H1 (cell line): ENCODE results near the gene EBPL.

ENCODE experiments used
- ATF2 ChIP-seq: IDR thresholded peaks from 2 replicates; pipeline ENCODE4 v1.6.1; 2012; ENCODE audit warnings: low read length, inconsistent platforms
- ATF3 ChIP-seq: IDR thresholded peaks from 2 replicates; pipeline ENCODE4 v1.6.1; 2011; ENCODE audit warnings: low read depth, mild to moderate bottlenecking, low read length; ENCODE audit not compliant: insufficient read depth
- BACH1 ChIP-seq: IDR thresholded peaks from 2 replicates; pipeline ENCODE4 v1.6.1; 2012; ENCODE audit warnings: low read length, improper control_type of control experiment
- CHD2 ChIP-seq: IDR thresholded peaks from 2 replicates; pipeline ENCODE4 v1.6.1; 2012; ENCODE audit warnings: low read length, improper control_type of control experiment
- CREB1 ChIP-seq: IDR thresholded peaks from 2 replicates; pipeline ENCODE4 v1.6.1; 2012; ENCODE audit warnings: inconsistent platforms
- EP300 ChIP-seq, 2 experiments: IDR thresholded peaks; 1 replicate in 1 of 2; 2 replicates in 1 of 2; pipeline ENCODE4 v1.6.1; 2011 to 2012; ENCODE audit warnings: low read depth in 2 of 2, low read length in 2 of 2, mild to moderate bottlenecking in 2 of 2, borderline replicate concordance in 1 of 2, inconsistent platforms in 1 of 2, moderate library complexity in 1 of 2
- EZH2 ChIP-seq: fragments of 200-600 bp; sonication (generic); IDR thresholded peaks from 2 replicates; pipeline ENCODE4 v1.7.1; 2012; ENCODE audit warnings: low read depth, mild to moderate bottlenecking, moderate library complexity, low read length, inconsistent platforms; ENCODE audit not compliant: severe bottlenecking
- JUND ChIP-seq: IDR thresholded peaks from 2 replicates; pipeline ENCODE4 v1.6.1; 2011; ENCODE audit warnings: mild to moderate bottlenecking, improper control_type of control experiment, low read length
- POLR2AphosphoS5 ChIP-seq: IDR thresholded peaks from 2 replicates; pipeline ENCODE4 v1.6.1; 2011; ENCODE audit warnings: low read depth, low read length
- POU5F1 ChIP-seq: IDR thresholded peaks from 2 replicates; pipeline ENCODE4 v1.6.1; 2011; ENCODE audit warnings: low read depth, mild to moderate bottlenecking, low read length, moderate library complexity
- SIN3A ChIP-seq, 2 experiments: IDR thresholded peaks in 1 of 2; conservative IDR thresholded peaks in 1 of 2; 2 replicates each; pipeline ENCODE4 v1.6.1; 2011 to 2012; ENCODE audit warnings: low read length in 2 of 2, improper control_type of control experiment in 1 of 2, low read depth in 1 of 2, mild to moderate bottlenecking in 1 of 2
- SP1 ChIP-seq: IDR thresholded peaks from 2 replicates; pipeline ENCODE4 v1.6.1; 2011; ENCODE audit warnings: low read depth, low read length
- TF ChIP-seq, protein P1 (sequence below), 3 experiments: IDR thresholded peaks; 1 replicate in 2 of 3; 2 replicates in 1 of 3; pipeline versions ENCODE4 v1.5.1 to v1.6.1; 2011; ENCODE audit warnings: low read length in 3 of 3, mild to moderate bottlenecking in 3 of 3, inconsistent platforms in 2 of 3, low read depth in 1 of 3, moderate library complexity in 1 of 3; ENCODE audit not compliant: insufficient read depth in 1 of 3; ENCODE audit errors: control extremely low read depth in 1 of 3

GRCh38 chr13:49629196-49629938, 61.9 kb downstream of the EBPL start:
- TF ChIP-seq EZH2 (no peak), JUND (no peak), ATF3 (no peak), EP300 (IDR thresholded peaks at IDR 0.05; ENCODE audit: borderline replicate concordance in 1 of 2, low read depth in 2 of 2, low read length in 2 of 2) (no peak), POLR2AphosphoS5 (no peak), CHD2 (no peak), BACH1 (no peak), SP1 (no peak), POU5F1 (no peak), ATF2 (no peak), CREB1 (no peak), SIN3A (conservative IDR thresholded peaks at IDR 0.05 in 1 of 2, IDR thresholded peaks at IDR 0.05 in 1 of 2; ENCODE audit: low read depth in 1 of 2, low read length in 2 of 2) (no peak)
- TF ChIP-seq, protein P1, sequence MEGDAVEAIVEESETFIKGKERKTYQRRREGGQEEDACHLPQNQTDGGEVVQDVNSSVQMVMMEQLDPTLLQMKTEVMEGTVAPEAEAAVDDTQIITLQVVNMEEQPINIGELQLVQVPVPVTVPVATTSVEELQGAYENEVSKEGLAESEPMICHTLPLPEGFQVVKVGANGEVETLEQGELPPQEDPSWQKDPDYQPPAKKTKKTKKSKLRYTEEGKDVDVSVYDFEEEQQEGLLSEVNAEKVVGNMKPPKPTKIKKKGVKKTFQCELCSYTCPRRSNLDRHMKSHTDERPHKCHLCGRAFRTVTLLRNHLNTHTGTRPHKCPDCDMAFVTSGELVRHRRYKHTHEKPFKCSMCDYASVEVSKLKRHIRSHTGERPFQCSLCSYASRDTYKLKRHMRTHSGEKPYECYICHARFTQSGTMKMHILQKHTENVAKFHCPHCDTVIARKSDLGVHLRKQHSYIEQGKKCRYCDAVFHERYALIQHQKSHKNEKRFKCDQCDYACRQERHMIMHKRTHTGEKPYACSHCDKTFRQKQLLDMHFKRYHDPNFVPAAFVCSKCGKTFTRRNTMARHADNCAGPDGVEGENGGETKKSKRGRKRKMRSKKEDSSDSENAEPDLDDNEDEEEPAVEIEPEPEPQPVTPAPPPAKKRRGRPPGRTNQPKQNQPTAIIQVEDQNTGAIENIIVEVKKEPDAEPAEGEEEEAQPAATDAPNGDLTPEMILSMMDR (IDR thresholded peaks at IDR 0.05; ENCODE audit: control extremely low read depth in 1 of 3, insufficient read depth in 1 of 3, low read depth in 1 of 3, low read length in 3 of 3) = no peak
